ENCODE measurements around the gene SNX27. TPM values are rescaled to one million over a fixed set of nuclear protein-coding genes. Genes with fewer than 3 reads are reported as not detected.

Gene SNX27
- total RNA-seq, 4 donors from 2014 or later, result 37.0 to 43.7 (median 40.9) TPM

- no peak overlapping the region for H3K27ac ChIP-seq
- H3K27me3 ChIP-seq, result no peaks in the 10 kb centered on the region
- DNase-seq, result no peak
- no peak overlapping the region for H3K4me3 ChIP-seq
- H3K36me3 ChIP-seq, result no peaks in the 10 kb centered on the region
- H3K9me3 ChIP-seq, result no peaks in the 10 kb centered on the region
- TF ChIP-seq, protein P1, sequence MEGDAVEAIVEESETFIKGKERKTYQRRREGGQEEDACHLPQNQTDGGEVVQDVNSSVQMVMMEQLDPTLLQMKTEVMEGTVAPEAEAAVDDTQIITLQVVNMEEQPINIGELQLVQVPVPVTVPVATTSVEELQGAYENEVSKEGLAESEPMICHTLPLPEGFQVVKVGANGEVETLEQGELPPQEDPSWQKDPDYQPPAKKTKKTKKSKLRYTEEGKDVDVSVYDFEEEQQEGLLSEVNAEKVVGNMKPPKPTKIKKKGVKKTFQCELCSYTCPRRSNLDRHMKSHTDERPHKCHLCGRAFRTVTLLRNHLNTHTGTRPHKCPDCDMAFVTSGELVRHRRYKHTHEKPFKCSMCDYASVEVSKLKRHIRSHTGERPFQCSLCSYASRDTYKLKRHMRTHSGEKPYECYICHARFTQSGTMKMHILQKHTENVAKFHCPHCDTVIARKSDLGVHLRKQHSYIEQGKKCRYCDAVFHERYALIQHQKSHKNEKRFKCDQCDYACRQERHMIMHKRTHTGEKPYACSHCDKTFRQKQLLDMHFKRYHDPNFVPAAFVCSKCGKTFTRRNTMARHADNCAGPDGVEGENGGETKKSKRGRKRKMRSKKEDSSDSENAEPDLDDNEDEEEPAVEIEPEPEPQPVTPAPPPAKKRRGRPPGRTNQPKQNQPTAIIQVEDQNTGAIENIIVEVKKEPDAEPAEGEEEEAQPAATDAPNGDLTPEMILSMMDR (IDR thresholded peaks at IDR 0.05 in 4 of 5, conservative IDR thresholded peaks at IDR 0.05 in 1 of 5), result no peak
- no peak for TF ChIP-seq POLR2A (IDR thresholded peaks at IDR 0.05)
- no peak for ATAC-seq
- H3K4me1 ChIP-seq, result no peaks in the 10 kb centered on the region
- intact Hi-C loops (cut with DNase I; ENCODE audit: low total_unique reads), result no loop called here
- in situ Hi-C loops (cut with MboI; ENCODE audit: low sequenced_read_pairs in 4 of 4), result no loop called here
Measured at GRCh38 chr1:151568626-151569088, 43.2 kb upstream of the SNX27 start.

DNA sequence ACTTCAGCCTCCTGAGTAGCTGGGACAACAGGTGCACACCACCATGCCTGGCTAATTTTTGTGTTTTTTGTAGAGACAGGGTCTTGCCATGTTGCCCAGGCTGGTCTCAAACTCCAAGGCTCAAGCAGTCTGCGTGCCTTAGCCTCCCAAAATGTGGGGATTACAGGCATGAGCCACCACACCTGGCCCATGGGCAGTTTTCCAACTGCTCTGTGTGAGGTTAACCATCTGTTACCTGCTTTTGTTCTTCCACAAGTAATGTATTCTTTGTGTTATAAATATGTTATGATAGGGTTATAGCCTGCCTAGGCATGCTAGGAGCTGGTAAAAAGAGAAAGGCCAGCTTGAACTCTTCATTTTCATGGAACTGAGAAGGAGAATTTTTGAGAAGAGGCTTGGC, 41.0 kb upstream of the SNX27 start:
- H3K4me3 ChIP-seq, result no peak overlapping the region
- no peaks in the 10 kb centered on the region for H3K36me3 ChIP-seq
- no peak for TF ChIP-seq POLR2A (IDR thresholded peaks at IDR 0.05)
- TF ChIP-seq, protein P1 (IDR thresholded peaks at IDR 0.05 in 4 of 5, conservative IDR thresholded peaks at IDR 0.05 in 1 of 5), result no peak
- no peaks in the 10 kb centered on the region for H3K4me1 ChIP-seq
- DNase-seq (no peak), ATAC-seq (no peak)
- H3K27ac ChIP-seq, result no peak overlapping the region
- intact Hi-C loops (cut with DNase I; ENCODE audit: low total_unique reads) (no loop called here), in situ Hi-C loops (cut with MboI; ENCODE audit: low sequenced_read_pairs in 4 of 4) (no loop called here)
- no peaks in the 10 kb centered on the region for H3K27me3 ChIP-seq
- H3K9me3 ChIP-seq, result no peaks in the 10 kb centered on the region

DNA sequence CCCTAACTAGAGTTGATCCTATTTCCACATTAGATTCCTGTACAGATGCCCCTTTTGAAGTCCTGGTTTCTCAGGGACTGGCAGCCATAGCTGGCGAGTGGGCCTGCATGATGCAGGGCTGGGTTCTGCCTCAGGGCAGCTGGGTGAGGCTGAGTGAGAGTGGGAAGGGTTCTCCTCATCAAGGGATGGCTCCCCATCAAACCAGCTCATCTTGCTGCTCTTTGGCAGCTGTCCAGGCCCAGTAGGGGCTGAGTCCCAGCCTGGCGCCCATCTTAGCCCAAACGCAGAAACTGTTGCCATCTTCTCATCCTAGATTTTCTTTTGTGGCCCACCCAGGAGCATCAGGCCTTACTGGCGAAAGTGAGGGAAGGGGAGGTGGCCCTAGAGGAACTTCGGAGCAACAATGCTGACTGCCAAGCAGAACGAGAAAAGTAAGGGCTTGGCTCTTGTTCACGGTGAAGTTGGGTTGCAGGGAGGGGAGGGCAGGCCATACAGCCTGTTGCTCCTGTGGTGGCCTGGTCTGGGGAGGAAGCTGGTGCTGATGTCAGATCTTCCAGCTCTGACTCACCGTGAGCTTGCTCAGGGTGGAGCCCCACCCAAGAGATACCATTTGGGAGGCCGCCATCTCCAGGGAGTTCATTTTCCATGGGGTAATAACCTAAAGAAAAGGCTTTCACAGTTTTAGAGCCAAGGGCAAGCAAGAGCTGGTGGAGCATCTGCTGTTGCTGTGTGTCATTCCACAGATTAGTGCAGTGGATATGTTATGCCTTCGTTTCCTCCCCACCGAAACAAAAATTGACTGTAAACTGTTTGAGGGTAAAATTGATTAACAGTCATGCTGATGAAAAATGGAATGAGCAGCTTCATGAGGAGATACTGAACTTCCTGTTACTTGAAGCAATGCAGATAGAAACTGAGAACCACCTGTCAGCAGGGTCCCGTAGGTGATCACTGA, 37.0 kb upstream of the SNX27 start:
- intact Hi-C loops (cut with DNase I; ENCODE audit: low total_unique reads), result no loop called here
- no peak for DNase-seq
- in situ Hi-C loops (cut with MboI; ENCODE audit: low sequenced_read_pairs in 4 of 4), result loop anchor here in 2 of 4 donors (25.0 kb wide), 1 partner anchor 262 kb away; the partner anchor contains the start of genes C2CD4D (in 2 of the 2) and RORC (in 2 of the 2)
- no peak for ATAC-seq
- no peak for TF ChIP-seq POLR2A (IDR thresholded peaks at IDR 0.05)
- TF ChIP-seq, protein P1 (IDR thresholded peaks at IDR 0.05 in 4 of 5, conservative IDR thresholded peaks at IDR 0.05 in 1 of 5), result no peak
- H3K4me3 ChIP-seq, result no peak overlapping the region
- H3K9me3 ChIP-seq, result no peaks in the 10 kb centered on the region
- H3K27me3 ChIP-seq, result no peaks in the 10 kb centered on the region
- H3K36me3 ChIP-seq, result no peaks in the 10 kb centered on the region
- H3K4me1 ChIP-seq, result no peaks in the 10 kb centered on the region
- H3K27ac ChIP-seq, result no peak overlapping the region

DNA sequence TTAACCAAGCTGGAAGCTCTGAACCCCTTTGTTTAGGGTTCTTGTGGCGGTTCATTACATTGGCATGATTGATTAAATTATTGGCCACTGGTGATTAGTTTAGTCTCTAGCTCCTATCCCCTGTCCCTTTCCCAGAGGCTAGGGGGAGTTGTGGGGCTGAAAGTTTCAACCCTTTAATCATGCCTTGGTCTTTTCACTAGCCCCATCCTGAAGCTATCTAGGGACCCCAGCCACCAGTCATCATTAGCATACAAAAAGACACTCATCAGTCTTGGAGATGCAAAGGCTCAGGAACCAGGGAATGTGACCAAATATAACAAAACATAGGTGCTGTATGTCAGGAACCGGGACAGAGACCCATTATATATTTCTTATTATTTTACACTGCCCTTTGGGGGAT, 34.7 kb upstream of the SNX27 start:
- no peak for DNase-seq
- no peaks in the 10 kb centered on the region for H3K4me1 ChIP-seq
- H3K27ac ChIP-seq, result no peak overlapping the region
- intact Hi-C loops (cut with DNase I; ENCODE audit: low total_unique reads) (no loop called here), in situ Hi-C loops (cut with MboI; ENCODE audit: low sequenced_read_pairs in 4 of 4) (loop anchor here in 2 of 4 donors (25.0 kb wide), 1 partner anchor 260 kb away; the partner anchor contains the start of genes C2CD4D (in 2 of the 2) and RORC (in 2 of the 2))
- H3K36me3 ChIP-seq, result no peaks in the 10 kb centered on the region
- TF ChIP-seq, protein P1 (IDR thresholded peaks at IDR 0.05 in 4 of 5, conservative IDR thresholded peaks at IDR 0.05 in 1 of 5), result no peak
- TF ChIP-seq POLR2A (IDR thresholded peaks at IDR 0.05), result no peak
- no peaks in the 10 kb centered on the region for H3K9me3 ChIP-seq
- no peak overlapping the region for H3K4me3 ChIP-seq
- H3K27me3 ChIP-seq, result no peaks in the 10 kb centered on the region
- no peak for ATAC-seq

Measured in gastrocnemius medialis (tissue), 4 donors.